D721Med (cell line): Measurements from ENCODE around the gene FOXO3.

ENCODE experiments used
- DNase-seq: peaks from one replicate; pipeline ENCODE4 v3.0.0; 2011; ENCODE audit warnings: low spot score; ENCODE audit not compliant: insufficient read length
- FAIRE-seq: peaks from 2 replicates; lab custom pipeline; 2011; peaks lifted over from hg19 to GRCh38; lab: Jason Lieb, UNC
- CTCF ChIP-seq: IDR thresholded peaks from 2 replicates; pipeline ENCODE4 v1.5.1; 2012; ENCODE audit warnings: mild to moderate bottlenecking, control low read depth; ENCODE audit not compliant: insufficient read depth; ENCODE audit errors: missing control alignments

FOXO3 gene

GRCh38 chr6:108684771-108685329 lies 124.1 kb downstream of the FOXO3 start:
- FAIRE-seq (no peak), DNase-seq (no peak)
- TF ChIP-seq CTCF = no peak

GRCh38 chr6:108685970-108686369 lies 125.3 kb downstream of the FOXO3 start:
- DNase-seq = no peak
- TF ChIP-seq CTCF = no peak
- FAIRE-seq = no peak

- TF ChIP-seq CTCF = no peak
Measured at GRCh38 chr6:108686896-108687295, 126.2 kb downstream of the FOXO3 start.

GRCh38 chr6:108687921-108688320 lies 127.2 kb downstream of the FOXO3 start:
- no peak for FAIRE-seq
- no peak for TF ChIP-seq CTCF

More at GRCh38 chr6:108686896-108687295, 126.2 kb downstream of the FOXO3 start:
- DNase-seq (no peak), FAIRE-seq (no peak)

GRCh38 chr6:108689272-108690161 lies 128.8 kb downstream of the FOXO3 start:
- DNase-seq = no peak
- FAIRE-seq = no peak
- TF ChIP-seq CTCF = no peak

More at GRCh38 chr6:108687921-108688320, 127.2 kb downstream of the FOXO3 start:
- no peak for DNase-seq

GRCh38 chr6:108690326-108691049 lies 129.8 kb downstream of the FOXO3 start:
- no peak for DNase-seq
- TF ChIP-seq CTCF = no peak
- FAIRE-seq = no peak
